Panc1 (cell line): Measurements from ENCODE around the gene GFOD2. TPM values are rescaled to one million over a fixed set of nuclear protein-coding genes. Genes with fewer than 3 reads are reported as not detected.

Source experiments
- ATAC-seq: fragments of 200-7000 bp; cut with Tn5 transposase; 2 replicates; pipeline ENCODE4 v1.9.1; 2020; ENCODE audit warnings: mild to moderate bottlenecking, moderate library complexity
- BruUV-seq: library from RNA; stranded (reverse); fragments of 400-500 nt; replicated peaks from 2 replicates; lab custom pipeline; 2021; lab: Mats Ljungman, UMichigan
- CTCF ChIA-PET: fragments of 300-600 bp; sonication (Branson Sonifier 250); formaldehyde crosslinking; loops from one replicate; lab custom pipeline; 2022; ENCODE audit warnings: antibody characterized with exemption; lab: Charles Lee
- POLR2A ChIA-PET: fragments of 300-600 bp; sonication (Branson Sonifier 250); formaldehyde crosslinking; loops from one replicate; lab custom pipeline; 2022; ENCODE audit warnings: antibody characterized with exemption; lab: Charles Lee
- DNase-seq: peaks from one replicate; pipeline ENCODE4 v3.0.0-alpha.2; 2010; ENCODE audit warnings: low read depth, low spot score
- H3K27ac ChIP-seq: 2 replicates; pipeline ENCODE4 v1.5.1; 2011; ENCODE audit warnings: mild to moderate bottlenecking, low read length, inconsistent platforms
- H3K27me3 ChIP-seq: fragments of 200-500 bp; sonication (Bioruptor generic); 2 replicates; pipeline ENCODE4 v1.6.0; 2014; ENCODE audit warnings: low read length, inconsistent platforms; ENCODE audit not compliant: control insufficient read depth, insufficient read depth
- H3K36me3 ChIP-seq: fragments of 200-500 bp; sonication (Bioruptor generic); 2 replicates; pipeline ENCODE4 v1.5.1; 2014; ENCODE audit warnings: inconsistent platforms, mild to moderate bottlenecking, low read length, moderate library complexity; ENCODE audit not compliant: control insufficient read depth, insufficient read depth
- H3K4me1 ChIP-seq: 2 replicates; pipeline ENCODE4 v1.5.1; 2011; ENCODE audit warnings: inconsistent platforms, mild to moderate bottlenecking, low read length, moderate library complexity; ENCODE audit not compliant: control insufficient read depth, insufficient read depth
- H3K4me3 ChIP-seq, 2 experiments: 2 replicates each; pipeline ENCODE4 v1.5.1; 2011 to 2012; ENCODE audit warnings: low read depth in 2 of 2, low read length in 2 of 2, mild to moderate bottlenecking in 2 of 2, inconsistent platforms in 1 of 2, moderate library complexity in 1 of 2
- H3K9me3 ChIP-seq: fragments of 200-500 bp; sonication (Bioruptor generic); 2 replicates; pipeline ENCODE4 v1.5.1; 2014; ENCODE audit warnings: low read depth, mild to moderate bottlenecking, inconsistent platforms, low read length, moderate library complexity; ENCODE audit not compliant: control insufficient read depth, insufficient read depth
- CTCF ChIP-seq: fragments of 450-650 bp; IDR thresholded peaks from 2 replicates; pipeline ENCODE4 v1.5.1; 2017; ENCODE audit warnings: mild to moderate bottlenecking
- POLR2AphosphoS5 ChIP-seq: IDR thresholded peaks from 2 replicates; pipeline ENCODE4 v1.6.1; 2012; ENCODE audit warnings: mild to moderate bottlenecking, low read depth, low read length, moderate library complexity
- REST ChIP-seq, 2 experiments: IDR thresholded peaks; 2 replicates each; pipeline ENCODE4 v1.6.1; 2011 to 2012; ENCODE audit warnings: low read depth in 2 of 2, control low read depth in 1 of 2, low read length in 1 of 2, mild to moderate bottlenecking in 1 of 2, moderate library complexity in 1 of 2; ENCODE audit not compliant: insufficient read depth in 1 of 2
- SIN3A ChIP-seq: IDR thresholded peaks from 2 replicates; pipeline ENCODE4 v1.6.1; 2012; ENCODE audit warnings: low read depth, mild to moderate bottlenecking, low read length, moderate library complexity, borderline replicate concordance; ENCODE audit not compliant: insufficient read depth
- TCF7L2 ChIP-seq: IDR thresholded peaks from 2 replicates; pipeline ENCODE4 v1.6.1; 2011; ENCODE audit warnings: mild to moderate bottlenecking, low read depth, low read length, inconsistent platforms
- in situ Hi-C: cut with HindIII; loops from 2 replicates; pipeline ENCODE4 v1.10.0; 2016; ENCODE audit warnings: low sequenced_read_pairs, low pct_unique_long_range_greater_than_20kb
- intact Hi-C: fragments of 100-400 bp; cut with micrococcal nuclease; formaldehyde crosslinking; loops from one replicate; pipeline ENCODE4 v1.10.0; 2022; ENCODE audit not compliant: unreplicated experiment
- total RNA-seq: library from RNA; stranded (reverse); gene quantifications from one replicate; pipeline ENCODE4 v1.2.1, GENCODE V29; 2021; ENCODE audit not compliant: unreplicated experiment

GFOD2 gene
- total RNA-seq, 1 experiment from 2014 or later, result 15.1 TPM

DNA sequence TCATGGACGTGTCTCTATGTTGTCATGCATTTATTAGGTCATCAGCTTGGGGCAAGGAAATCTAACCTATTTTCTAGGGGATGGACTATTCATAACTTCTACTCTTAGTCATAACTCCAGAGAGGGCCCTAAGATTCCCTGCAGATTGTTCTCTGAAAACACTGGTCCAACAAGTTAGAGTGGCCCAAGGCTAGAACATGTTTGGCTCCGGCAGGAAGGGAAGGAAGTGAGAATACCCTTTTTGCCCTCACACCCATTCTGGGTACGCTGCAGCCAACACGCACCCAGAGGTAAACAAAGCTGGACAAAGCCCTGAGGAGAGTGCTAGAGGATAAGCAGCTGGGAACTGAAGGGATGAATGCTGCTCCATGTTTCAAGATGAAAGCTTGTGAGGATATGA lies 42.6 kb downstream of the GFOD2 start:
- intact Hi-C loops, result loop anchor here (10.0 kb wide), 1 partner anchor 128 kb away; the partner anchor contains the start of genes RANBP10 and TSNAXIP1
- CTCF ChIA-PET, result interaction anchor here (0.6 kb wide), 1 partner anchor 11 kb away, joined by 3 read pairs; no protein-coding TSS in a partner anchor
- no peaks in the 10 kb centered on the region; the same call in 1 of the 2 replicates for H3K36me3 ChIP-seq
- POLR2A ChIA-PET, result no interaction called here
- no peak overlapping the region for H3K27ac ChIP-seq
- no peak for DNase-seq
- BruUV-seq, result no TSS peak
- in situ Hi-C loops, result no loop called here
- H3K4me3 ChIP-seq, result no peak overlapping the region
- no peaks in the 10 kb centered on the region for H3K9me3 ChIP-seq
- TF ChIP-seq POLR2AphosphoS5, result no peak
- no peak for TF ChIP-seq REST (IDR thresholded peaks at IDR 0.05; ENCODE audit: insufficient read depth in 1 of 2, low read depth in 2 of 2, low read length in 1 of 2)
- TF ChIP-seq SIN3A, result no peak
- no peak for TF ChIP-seq TCF7L2
- no peak for TF ChIP-seq CTCF
- ATAC-seq, result no peak
- no peaks in the 10 kb centered on the region for H3K27me3 ChIP-seq
- no peaks in the 10 kb centered on the region for H3K4me1 ChIP-seq

DNA sequence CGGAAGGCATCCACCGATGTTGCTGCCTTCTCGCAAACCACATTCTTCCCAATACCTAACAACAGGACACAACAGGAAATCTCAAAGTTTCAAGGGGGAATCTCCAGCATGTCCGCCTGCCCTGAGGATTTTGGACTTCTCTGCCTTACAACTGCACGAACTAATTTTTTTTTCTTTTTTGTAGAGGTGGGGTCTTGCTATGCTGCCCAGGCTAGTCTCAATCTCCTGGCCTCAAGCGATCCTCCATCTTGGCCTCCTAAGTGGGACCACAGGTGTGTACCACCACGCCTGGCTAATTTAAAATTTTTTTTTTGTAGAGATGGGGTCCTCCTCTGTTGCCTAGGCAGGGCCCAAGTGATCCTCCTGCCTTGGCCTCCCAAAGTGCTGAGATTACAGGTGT lies 43.1 kb downstream of the GFOD2 start:
- Histone ChIP-seq H3K36me3 (no peaks in the 10 kb centered on the region; the same call in 1 of the 2 replicates), H3K4me1 (no peaks in the 10 kb centered on the region), H3K27me3 (no peaks in the 10 kb centered on the region), H3K9me3 (no peaks in the 10 kb centered on the region), H3K27ac (no peak overlapping the region), H3K4me3 (no peak overlapping the region)
- ChIA-PET POLR2A (no interaction called here), CTCF (no interaction called here)
- in situ Hi-C loops (no loop called here), intact Hi-C loops (loop anchor here (10.0 kb wide), 1 partner anchor 129 kb away; the partner anchor contains the start of genes RANBP10 and TSNAXIP1)
- TF ChIP-seq REST (IDR thresholded peaks at IDR 0.05; ENCODE audit: insufficient read depth in 1 of 2, low read depth in 2 of 2, low read length in 1 of 2) (no peak), POLR2AphosphoS5 (no peak), TCF7L2 (no peak), CTCF (no peak), SIN3A (no peak)
- no peak for DNase-seq
- ATAC-seq, result no peak
- no TSS peak for BruUV-seq
